ENCODE results near the gene DDB1.

- TF ChIP-seq GATA2 (IDR thresholded peaks at IDR 0.05; ENCODE audit: low read depth, low read length) = no peak
- no peak for TF ChIP-seq GATA3 (IDR thresholded peaks at IDR 0.05; ENCODE audit: low read depth, low read length)
Observed at GRCh38 chr11:61357894-61358239, 25.0 kb upstream of the DDB1 start.
